ENCODE measurements around the gene SULT1A2.

DNA sequence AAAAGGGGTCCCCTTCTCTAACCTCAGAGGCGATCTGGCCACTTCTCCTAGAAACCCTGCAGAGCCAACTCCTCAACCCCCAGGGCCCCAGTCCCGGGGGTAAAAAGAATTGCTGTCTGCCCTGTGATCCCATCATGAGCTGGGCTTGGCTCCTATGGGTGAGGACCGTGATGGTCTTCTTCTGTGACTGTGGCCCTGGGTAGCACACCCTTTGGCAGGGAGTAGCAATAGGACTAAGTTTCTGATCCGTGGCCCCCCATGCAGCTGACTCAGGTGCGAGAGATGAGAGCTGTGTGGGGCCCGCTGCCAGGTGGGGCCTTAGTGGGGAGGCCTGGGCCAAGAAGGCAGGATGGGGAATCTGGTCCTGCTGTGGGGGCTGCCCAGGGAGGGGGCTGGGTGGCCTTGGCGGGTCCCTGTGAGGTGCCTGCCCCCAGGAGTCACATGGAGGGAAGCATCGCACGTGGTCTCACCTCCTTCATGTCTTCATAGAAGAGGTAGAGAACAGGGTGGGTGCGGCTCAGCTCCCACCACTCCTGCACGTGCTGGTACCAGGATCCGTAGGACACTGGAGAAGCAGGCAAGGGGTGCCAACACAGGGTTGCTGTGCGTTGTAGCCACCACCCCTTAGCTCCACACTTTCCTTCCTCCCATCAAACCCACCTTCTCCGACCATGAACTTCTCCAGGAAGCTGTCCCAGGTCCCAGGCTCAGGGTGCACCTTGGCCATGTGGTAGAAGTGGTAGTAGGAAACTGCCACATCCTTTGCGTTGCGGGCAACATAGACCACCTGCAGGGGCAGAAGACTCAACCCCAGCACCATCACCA lies 9.7 kb upstream of the SULT1A2 start:
- no peak for TF ChIP-seq POLR2AphosphoS5 (IDR thresholded peaks at IDR 0.05; ENCODE audit: insufficient read depth in 1 of 2, low read depth in 1 of 2)
- TF ChIP-seq, protein P1, sequence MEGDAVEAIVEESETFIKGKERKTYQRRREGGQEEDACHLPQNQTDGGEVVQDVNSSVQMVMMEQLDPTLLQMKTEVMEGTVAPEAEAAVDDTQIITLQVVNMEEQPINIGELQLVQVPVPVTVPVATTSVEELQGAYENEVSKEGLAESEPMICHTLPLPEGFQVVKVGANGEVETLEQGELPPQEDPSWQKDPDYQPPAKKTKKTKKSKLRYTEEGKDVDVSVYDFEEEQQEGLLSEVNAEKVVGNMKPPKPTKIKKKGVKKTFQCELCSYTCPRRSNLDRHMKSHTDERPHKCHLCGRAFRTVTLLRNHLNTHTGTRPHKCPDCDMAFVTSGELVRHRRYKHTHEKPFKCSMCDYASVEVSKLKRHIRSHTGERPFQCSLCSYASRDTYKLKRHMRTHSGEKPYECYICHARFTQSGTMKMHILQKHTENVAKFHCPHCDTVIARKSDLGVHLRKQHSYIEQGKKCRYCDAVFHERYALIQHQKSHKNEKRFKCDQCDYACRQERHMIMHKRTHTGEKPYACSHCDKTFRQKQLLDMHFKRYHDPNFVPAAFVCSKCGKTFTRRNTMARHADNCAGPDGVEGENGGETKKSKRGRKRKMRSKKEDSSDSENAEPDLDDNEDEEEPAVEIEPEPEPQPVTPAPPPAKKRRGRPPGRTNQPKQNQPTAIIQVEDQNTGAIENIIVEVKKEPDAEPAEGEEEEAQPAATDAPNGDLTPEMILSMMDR (IDR thresholded peaks at IDR 0.05), result no peak

Measured in vagina (tissue), 2 donors.